NCI-H460 (cell line): Measurements from ENCODE around the gene NF2. TPM values are rescaled to one million over a fixed set of nuclear protein-coding genes. Genes with fewer than 3 reads are reported as not detected.

Experiments
- DNase-seq: peaks from one replicate; pipeline ENCODE4 v3.0.0-alpha.2; 2016; ENCODE audit warnings: low read depth; ENCODE audit errors: extremely low read depth
- total RNA-seq: library from RNA; depleted of rRNA; stranded (reverse); fragments of >200 nt; shearing (Covaris generic); gene quantifications from 2 replicates; pipeline ENCODE4 v1.2.3, GENCODE V29; 2014

Gene NF2
- total RNA-seq, 1 experiment from 2014 or later, result 33.0 TPM

DNA sequence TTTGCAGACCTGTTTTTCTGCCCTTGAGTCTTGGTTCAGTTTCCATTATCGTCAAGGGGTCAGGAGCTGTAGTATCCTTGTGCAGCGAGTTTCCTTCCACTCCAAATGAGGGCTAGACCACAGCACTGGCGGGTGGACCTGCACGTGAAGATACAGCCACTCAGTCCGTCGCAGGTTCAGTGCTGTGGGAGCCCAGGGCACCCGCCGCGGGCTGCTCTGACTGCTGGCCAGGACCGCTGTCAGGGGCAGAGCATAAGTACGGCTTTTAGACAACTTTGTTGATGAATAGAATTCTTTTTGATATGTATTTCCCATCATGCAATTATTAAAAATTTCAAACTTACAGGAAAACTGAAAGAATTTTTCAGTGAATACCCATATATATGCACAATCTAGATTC, 56.6 kb downstream of the NF2 start:
- no peak for DNase-seq

DNA sequence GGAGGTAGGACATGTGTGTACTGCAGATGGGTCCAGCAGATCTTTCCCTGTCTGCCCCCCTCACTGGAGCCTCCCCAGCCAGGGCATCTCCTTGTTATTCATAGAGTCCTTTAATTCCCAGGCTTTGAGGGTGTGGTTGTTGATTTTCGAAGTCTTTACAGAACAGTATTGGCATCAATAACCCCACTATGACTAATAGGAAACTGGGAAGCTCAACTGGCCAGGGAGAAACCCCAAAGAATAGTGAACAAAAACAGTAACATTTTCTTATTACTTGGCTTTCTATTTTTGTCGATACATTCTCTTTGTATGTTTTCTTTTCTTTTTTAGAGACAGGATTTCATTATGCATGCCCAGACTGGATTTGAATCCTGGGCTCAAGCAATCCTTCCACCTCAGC, 57.9 kb downstream of the NF2 start:
- DNase-seq, result no peak

DNA sequence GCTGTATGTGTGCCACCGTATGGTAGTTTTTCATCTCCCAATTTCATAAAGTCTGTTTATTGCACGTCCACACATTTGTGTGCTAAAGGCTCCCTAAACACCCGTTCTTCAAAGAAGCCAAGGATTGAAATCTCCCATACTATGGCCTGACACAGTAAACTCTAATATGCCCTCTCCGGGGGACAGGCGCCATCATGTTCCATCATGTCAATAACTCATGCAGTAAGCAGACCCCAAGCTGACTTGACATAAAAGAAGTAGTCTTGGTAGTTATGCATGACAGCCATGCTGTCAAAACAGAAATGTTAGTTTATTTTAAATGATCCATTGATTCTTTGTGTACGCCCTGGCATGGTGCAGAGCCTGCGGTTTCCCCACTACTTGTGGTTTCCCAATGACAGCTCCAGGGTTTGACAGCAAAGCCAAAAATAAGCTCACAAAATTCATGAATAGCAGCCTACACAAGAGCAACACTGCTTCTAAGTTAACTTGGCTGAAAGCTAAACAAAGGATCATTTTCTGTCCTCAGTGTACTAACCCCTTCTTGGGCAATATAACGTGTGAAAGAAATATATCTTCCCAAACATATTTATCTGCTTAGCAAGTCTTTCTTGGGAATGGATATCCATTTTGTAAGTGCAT, 59.9 kb downstream of the NF2 start:
- DNase-seq, result no peak

DNA sequence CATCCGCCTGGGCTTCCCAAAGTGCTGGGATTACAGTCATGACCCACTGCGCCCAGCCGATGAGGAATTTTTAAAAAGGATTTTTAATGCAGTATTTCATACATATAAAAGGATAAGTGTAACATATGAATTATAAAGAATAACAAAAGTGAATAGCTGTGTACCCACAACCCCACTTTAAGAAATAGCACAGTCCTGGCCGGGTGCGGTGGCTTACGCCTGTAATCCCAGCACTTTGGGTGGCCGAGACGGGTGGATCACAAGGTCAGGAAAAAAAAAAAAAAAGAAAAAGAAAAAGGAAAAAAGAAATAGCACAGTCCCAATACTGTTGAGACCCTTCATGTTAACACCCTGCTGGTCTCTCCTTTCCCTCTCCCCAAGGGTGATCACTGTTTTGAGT, 62.1 kb downstream of the NF2 start:
- DNase-seq, result no peak

DNA sequence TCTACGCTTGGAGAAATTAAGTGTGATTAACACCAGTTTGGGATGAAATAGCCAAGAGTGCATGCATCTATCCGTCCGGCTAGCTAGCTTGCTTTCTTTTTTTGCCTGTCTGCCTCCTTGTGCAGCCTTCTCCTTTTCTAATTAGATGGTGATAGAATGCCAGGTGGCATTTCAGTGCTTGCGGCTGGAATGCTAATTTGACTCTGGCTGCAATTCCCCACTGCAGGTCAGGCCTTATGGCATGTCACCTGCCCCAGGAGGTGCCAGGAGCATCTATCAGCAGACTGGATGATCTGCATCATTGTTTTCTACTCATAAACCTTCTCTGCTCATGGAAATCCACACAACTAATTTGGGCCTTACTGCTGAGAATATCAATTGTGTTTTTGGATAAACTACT, 65.2 kb downstream of the NF2 start:
- DNase-seq, result no peak

DNA sequence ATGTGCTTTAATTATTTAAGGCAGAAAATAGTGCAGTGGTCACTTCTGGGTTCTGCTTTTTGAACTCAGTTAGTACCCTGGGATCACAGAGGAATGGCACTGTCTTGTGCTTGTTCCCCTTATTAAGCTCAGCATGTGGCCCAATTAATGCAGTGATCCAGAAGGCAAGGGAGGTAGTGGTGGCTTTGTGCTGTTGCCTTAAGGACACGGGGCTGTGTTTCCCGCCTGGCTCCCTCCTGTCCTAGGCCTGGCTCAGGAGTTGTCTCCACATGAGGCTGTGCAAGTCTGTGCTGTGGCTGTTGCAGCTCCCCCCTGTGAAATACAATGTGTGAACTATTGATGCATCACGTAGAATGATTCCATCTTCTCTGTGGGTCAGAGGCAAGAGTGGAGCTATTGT, 67.2 kb downstream of the NF2 start:
- no peak for DNase-seq

DNA sequence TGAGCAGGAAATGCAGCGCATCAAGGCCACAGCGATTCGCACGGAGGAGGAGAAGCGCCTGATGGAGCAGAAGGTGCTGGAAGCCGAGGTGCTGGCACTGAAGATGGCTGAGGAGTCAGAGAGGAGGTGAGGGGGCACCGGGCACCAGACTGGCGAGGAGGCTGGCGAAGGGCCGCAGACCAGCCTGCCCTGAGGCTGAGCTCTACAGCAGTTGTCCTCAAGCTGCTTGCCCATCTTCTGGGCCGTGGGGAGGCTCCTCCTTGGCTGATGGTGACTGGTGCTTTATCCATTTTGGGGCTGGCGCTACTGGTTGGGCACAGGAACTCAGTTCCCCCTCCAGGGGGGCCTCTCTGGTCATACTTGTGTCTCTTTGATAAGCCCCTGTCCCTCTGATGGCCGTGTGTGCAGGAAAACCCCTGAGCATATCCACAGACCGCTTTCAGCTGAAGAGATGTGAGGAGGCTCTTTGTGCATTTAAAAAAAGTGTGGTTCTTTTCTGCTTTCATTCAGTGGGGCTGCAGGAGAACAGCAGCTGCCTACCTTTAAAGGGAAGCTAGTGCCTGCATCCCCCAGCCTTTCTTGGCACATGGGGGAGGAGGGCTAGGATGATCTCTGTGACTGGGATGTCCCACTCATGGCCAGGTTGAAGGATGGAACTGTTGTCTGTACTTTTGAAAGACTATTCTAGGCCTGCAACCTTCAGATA, 70.1 kb downstream of the NF2 start:
- DNase-seq, result no peak

DNA sequence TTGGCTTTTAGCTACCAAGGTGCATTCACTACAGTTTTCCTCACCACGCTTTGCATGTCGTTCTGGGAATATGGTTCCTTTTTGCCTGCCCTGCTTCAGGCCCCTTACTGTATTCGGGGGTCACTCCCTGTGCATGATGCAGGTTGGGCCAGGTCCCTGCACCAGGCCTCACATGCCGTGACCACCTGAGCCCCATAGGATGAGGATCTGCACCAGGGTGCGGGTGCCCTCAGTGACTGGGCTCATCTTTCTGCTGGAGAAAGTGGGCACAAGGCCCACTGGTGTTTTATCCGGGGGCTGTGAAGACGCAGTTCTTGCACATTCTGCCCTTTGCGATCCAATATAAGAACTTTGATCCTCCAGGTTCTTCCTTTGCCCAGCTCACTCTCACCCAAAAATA, 70.7 kb downstream of the NF2 start:
- DNase-seq, result no peak

DNA sequence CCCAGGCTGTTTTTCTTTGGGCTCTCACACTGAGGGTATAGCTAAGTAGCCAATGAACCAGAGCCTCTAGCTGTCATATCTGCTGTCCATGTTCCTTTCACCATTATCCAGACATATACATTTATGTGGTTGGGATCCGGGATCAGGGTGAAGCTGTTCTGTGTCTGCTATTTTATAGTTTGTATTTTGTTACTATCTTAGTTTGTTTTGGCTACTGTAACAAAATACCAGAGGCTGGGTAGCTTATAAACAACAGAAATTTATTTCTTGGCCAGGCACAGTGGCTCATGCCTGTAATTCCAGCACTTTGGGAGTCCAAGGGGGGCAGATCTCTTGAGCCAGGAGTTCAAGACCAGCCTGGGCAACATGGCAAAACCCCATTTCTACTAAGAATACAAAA, 75.9 kb downstream of the NF2 start:
- DNase-seq, result no peak

DNA sequence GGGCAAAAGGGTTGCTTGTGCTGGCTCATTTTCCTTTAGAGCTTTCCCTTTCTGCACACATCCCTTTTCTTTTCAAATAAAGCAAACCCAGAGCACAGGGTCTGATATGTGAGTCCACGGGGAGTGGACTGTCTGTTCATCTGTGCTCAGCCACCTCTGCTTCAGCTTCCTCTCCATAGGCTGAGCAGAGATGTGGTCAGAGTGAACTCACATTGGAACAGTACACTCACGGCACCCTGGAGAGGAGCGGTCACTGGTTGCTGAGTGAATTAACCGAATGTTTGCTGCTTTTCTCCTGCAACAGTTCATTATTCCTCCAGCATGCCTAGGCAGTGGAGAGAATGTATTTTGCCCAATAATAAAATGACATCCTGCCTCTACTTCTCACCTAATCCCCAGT, 80.1 kb downstream of the NF2 start:
- DNase-seq, result no peak

DNA sequence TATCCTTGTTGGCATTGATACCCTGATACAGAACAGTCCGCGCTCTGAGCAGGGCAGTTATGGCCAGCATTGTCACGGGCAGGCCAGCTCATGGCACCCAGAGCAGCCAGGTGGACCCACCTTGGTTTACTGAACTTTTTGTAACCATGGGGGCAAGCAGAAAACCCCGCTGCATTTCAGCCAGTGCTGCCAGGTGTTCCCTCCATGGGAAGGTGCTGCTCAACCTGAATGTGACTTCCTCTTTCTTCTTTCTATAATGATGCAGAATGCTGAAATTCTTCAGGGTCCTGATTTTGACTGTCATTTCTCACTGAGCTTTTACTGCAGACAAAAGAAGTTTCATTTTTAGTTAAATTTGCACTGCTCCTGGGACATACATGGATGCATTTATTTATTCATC, 80.8 kb downstream of the NF2 start:
- DNase-seq, result no peak

DNA sequence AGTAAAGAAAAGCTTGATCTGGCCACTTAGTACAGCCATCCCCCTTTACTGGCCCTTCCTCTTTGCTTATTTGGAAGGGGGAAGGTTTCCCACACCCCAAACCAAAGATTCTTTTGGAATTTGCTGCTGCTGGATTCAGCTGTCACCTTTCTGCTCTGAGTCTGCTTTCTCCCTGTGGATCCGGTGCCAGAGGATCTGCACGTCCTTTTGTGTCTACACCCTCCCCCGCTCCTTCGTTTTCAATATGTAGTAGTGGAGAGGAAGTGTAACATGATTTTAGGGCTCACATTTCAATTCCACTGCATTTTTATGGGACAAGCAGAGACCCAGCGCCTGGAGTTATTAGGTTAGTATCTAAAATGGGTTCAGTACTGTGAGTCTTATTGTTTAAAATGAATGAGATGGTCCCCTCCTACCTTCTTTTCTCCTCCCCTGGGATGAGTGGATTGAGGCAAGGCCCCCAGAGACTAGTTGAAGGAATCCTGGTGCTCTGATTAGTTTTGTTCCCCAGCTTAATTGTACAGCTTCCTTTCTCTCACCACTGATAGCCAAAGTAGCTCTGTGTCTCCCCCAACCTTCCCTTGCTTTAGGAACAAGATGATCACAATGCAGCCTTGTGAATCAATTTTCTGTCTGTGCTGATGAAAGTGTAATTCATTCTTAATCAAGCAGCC, 85.9 kb downstream of the NF2 start:
- DNase-seq, result no peak

DNA sequence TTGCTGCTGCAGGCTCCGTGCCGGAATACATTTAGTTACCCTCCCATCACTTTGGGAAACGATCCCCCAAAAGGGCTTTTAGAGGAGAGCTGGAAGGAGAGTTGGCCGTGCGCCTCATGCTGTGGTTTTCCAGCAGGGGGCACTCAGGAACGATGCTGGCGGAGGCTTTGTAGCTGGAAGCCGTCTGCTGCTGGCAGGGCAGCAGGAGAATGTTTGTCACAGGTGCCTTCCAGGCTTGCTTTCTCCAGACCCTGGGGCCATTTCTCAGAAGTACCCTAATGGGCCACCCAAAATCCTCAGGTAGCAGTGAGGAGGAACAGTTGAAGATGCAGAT, 86.4 kb downstream of the NF2 start:
- peak; percentile 13 for DNase-seq

DNA sequence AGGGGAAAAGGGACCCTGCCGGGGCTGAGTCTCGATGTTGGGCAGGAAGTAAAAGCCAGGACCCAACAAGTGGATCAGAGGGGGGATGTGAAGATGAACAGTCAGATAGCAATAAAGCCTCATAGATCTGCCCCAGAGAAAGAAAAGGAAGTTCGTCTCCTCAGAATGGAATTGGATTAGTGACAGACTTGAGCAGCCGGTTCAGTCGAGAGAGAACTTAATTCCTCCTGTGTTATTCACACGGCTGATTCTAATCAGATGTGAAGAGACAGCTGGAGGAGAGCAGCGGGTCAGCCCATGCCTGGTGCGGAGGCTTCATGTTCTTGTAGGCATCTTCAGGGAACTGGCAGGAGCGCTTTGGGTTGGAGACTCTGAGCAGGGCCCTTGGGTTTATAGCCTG, 87.0 kb downstream of the NF2 start:
- no peak for DNase-seq

DNA sequence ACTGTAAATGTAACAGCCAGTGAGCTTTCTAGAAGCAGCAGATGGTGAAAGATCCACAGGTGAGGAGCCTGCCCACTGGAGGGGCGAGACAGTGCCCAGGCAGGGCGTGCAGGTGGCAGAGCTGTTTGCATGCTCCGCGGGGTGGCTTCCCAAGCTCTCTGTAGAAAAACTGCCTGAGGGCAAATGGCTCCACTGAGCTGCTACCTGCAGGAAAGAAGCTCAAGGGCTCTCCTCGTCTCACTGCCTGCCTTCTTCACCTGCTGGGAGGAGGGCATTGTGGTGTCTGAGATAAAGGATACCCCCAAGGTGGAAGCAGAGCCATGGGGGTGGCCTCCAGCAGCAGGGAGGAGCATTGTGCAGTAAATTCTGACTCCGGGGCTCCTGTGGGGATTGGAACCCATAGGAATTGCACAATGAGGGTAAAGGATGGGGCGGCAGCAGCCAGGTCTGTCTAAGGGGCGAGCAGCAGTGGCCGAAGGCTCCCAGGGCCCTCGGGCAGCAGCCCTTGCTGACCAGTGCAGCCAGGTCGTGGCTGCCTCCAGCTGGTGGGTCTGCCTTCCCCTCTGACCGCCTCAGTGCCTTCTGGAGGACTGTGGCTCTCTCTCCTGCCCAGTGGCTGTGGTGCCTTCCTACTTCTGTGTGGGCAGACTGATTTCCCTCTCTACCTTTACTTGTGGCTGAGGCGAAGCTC, 88.3 kb downstream of the NF2 start:
- no peak for DNase-seq

DNA sequence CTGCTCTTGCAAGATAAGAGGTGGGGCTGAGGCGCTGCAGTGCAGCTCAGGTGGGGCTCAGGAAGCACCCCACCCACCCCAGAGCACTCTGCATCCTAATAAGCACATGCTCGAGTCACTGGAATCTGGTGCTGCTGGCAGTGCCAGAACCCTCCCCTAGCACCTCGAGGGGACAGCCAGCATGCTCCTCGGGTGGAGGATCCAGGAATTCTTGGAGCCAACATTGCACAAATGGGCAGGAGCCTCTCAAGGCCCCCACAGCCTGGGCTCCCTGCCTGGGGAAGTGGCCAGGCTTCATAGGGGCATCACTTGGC, 88.9 kb downstream of the NF2 start:
- no peak for DNase-seq

DNA sequence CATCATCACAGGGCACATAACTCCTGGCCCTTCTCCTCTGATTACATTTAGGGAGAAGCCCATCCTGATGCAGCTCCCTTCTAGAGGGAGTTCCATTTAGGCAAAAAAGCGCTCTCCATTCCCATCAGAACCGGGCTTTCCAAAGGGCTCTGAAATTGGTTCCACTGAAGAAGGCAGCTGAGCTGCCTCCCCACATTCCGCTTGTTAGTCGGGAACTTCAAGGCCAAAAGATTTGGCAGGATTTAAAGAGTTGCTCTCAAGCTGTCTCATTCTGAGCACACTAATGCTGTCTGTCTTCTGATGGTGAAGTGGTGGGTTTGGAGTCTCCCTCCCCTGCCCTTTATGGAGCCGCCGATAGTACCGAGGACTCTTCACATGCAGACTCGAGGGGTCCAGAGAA, 89.7 kb downstream of the NF2 start:
- DNase-seq, result no peak

DNA sequence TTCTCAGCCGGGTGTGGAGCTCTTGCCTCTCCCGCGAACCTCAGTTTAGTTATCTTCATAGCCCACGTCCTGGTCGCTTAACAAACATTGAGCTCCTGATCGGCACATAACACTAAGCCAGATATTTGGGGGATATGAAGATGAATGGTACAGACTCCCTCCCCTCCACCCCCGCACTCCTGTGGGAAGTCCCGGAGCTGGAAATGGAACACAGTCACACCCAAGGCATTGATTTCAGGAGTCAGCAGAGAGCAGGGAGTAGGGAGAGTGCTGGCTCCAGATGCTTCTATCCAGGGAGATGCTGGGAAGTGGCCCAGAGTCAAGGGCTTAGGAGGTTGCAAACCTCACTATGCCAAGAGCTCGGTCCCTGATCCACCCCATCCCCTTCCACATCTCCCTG, 90.2 kb downstream of the NF2 start:
- no peak for DNase-seq

DNA sequence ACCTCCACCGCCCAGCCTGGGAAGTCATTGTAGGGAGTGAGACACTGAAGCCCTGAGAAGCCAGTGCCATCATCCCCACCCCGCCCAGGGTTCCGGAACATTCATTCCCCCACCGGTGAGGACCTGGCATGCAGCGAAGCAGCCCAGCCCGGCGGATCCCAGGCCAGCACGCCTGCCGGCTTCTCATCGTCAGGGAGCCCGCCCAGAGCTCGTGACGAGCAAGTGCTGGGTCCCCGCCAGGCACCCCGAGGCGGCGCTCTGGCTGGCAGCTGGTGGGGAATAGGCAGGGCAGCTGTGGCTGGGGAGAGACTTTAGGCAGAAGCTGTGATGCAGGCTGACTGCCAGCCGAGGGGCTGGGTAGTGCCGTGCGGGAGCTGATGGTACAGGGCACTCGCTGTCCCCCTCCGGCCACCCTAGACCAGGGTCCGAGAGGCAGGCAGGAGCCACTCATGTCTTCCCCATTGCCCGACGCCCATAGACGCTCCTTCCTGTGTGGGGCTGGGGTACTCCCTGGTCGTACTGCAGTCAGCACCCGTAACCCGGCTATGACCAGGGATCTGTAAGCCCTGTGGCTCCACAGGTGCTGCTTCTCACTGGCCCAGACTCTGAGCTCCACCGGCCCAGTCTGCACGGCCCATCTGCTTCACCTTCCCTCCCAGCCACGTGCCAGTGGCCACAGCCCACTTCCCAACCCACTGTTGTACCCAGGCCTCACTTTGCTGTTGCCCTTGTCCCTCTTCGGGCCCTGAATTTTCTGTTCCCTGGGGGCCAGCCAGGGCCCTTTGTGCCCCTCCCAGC, 91.9 kb downstream of the NF2 start:
- no peak for DNase-seq

DNA sequence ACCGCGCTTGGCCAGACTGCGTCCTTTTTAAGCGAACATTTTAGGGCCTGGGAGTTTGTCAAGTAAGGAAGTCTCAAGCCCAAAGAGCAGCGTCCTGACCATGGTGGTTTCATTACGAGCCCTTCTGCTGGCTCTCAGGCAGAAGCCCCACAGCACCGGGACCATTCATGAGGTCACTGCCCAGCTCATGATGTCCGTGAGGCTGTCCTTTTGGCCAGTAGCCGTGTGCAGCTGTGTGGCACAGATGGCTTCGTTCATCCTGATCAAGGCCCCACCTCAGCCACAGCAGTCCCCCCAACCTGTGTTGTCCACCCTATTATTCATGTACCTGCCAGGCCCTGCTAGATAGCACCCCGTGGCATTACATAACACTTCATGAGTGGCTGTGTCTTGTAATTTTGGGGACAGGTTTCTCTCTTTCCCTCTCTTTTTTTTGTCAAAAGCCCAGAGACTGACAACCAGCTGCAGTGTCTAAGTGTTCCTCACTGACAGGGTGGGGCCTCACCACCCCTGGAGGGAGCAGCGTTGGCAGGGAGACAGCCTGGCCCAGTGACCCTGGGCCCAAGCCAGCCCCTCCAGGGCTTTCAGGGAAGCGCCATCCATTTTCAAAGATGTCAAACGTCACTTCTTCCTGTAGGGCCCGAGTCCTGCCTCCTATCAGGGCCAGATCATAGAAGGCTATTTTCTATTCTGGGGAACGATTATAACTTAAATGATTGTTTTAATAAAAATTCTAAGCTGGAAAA, 94.6 kb downstream of the NF2 start:
- no peak for DNase-seq
